GM23338 (cell line): ENCODE data around the gene CCDC197. TPM values are rescaled to one million over a fixed set of nuclear protein-coding genes. Genes with fewer than 3 reads are reported as not detected.

Source experiments
- ATAC-seq: fragments of 200-7000 bp; cut with Tn5 transposase; 3 replicates; pipeline ENCODE4 v1.9.1; 2020
- DNase-seq: peaks from one replicate; pipeline ENCODE4 v3.0.0-alpha.2; 2015; ENCODE audit warnings: low spot score
- H2AFZ ChIP-seq: fragments of 200-600 bp; sonication (generic); 2 replicates; pipeline ENCODE4 v1.8.0; 2016; ENCODE audit warnings: antibody characterized with exemption, mild to moderate bottlenecking, moderate library complexity
- H3F3A ChIP-seq: fragments of 200-600 bp; sonication (generic); replicated peaks from 2 replicates; pipeline ENCODE4 v1.8.0; 2017; ENCODE audit warnings: antibody characterized with exemption, mixed run types, low read depth
- H3K27ac ChIP-seq: fragments of 200-600 bp; sonication (generic); 2 replicates; pipeline ENCODE4 v1.6.1; 2016; ENCODE audit warnings: low read depth
- H3K27me3 ChIP-seq: fragments of 200-600 bp; sonication (generic); 2 replicates; pipeline ENCODE4 v1.8.0; 2016; ENCODE audit warnings: mild to moderate bottlenecking, mixed run types, moderate library complexity; ENCODE audit not compliant: insufficient read depth
- H3K36me3 ChIP-seq: fragments of 200-600 bp; sonication (generic); 2 replicates; pipeline ENCODE4 v1.8.0; 2016; ENCODE audit warnings: mild to moderate bottlenecking; ENCODE audit not compliant: insufficient read depth
- H3K4me1 ChIP-seq: fragments of 200-600 bp; sonication (generic); 2 replicates; pipeline ENCODE4 v1.8.0; 2016; ENCODE audit warnings: mild to moderate bottlenecking, moderate library complexity; ENCODE audit not compliant: insufficient read depth
- H3K4me2 ChIP-seq: fragments of 200-600 bp; sonication (generic); 2 replicates; pipeline ENCODE4 v1.7.1; 2017; ENCODE audit warnings: mixed run types
- H3K4me3 ChIP-seq: fragments of 200-600 bp; sonication (generic); 2 replicates; pipeline ENCODE4 v1.6.1; 2016; ENCODE audit warnings: mixed run types
- H3K79me2 ChIP-seq: fragments of 200-600 bp; sonication (generic); replicated peaks from 2 replicates; pipeline ENCODE4 v1.8.0; 2017; ENCODE audit warnings: mild to moderate bottlenecking; ENCODE audit not compliant: insufficient read depth
- H3K9me2 ChIP-seq: fragments of 200-600 bp; sonication (generic); 2 replicates; pipeline ENCODE4 v1.8.0; 2017; ENCODE audit not compliant: insufficient read depth
- H4K20me1 ChIP-seq: fragments of 200-600 bp; sonication (generic); replicated peaks from 2 replicates; pipeline ENCODE4 v1.8.0; 2017; ENCODE audit warnings: mild to moderate bottlenecking; ENCODE audit not compliant: insufficient read depth
- H3K27ac Mint-ChIP-seq: 2 replicates; pipeline ENCODE4 v1.8.0; 2020; ENCODE audit warnings: inconsistent platforms, mild to moderate bottlenecking, moderate library complexity, mixed read lengths
- H3K27me3 Mint-ChIP-seq: 3 replicates; pipeline ENCODE4 v1.8.0; 2022; ENCODE audit warnings: low read depth, mild to moderate bottlenecking, moderate library complexity, mixed read lengths, inconsistent platforms; ENCODE audit not compliant: insufficient read depth, poor library complexity
- H3K36me3 Mint-ChIP-seq: 3 replicates; pipeline ENCODE4 v1.8.0; 2021; ENCODE audit warnings: low read depth, mild to moderate bottlenecking, inconsistent platforms, moderate library complexity, mixed read lengths
- H3K4me1 Mint-ChIP-seq: 3 replicates; pipeline ENCODE4 v1.8.0; 2020; ENCODE audit warnings: mild to moderate bottlenecking, inconsistent platforms, mixed read lengths
- H3K4me3 Mint-ChIP-seq: 3 replicates; pipeline ENCODE4 v1.8.0; 2021; ENCODE audit warnings: moderate library complexity, mild to moderate bottlenecking, inconsistent platforms, mixed read lengths
- H3K9me3 Mint-ChIP-seq: 3 replicates; pipeline ENCODE4 v1.8.0; 2020; ENCODE audit warnings: moderate library complexity, mild to moderate bottlenecking, inconsistent platforms, mixed read lengths
- CREB1 ChIP-seq: fragments of 250-450 bp; sonication (Bioruptor Pico); IDR thresholded peaks from 2 replicates; pipeline ENCODE4 v1.5.0; 2020; ENCODE audit warnings: low read depth, mild to moderate bottlenecking, moderate library complexity
- EZH2 ChIP-seq: fragments of 200-600 bp; sonication (generic); IDR thresholded peaks from one replicate; pipeline ENCODE4 v1.8.0; 2017; ENCODE audit warnings: antibody characterized with exemption, mild to moderate bottlenecking, low read depth; ENCODE audit not compliant: unreplicated experiment
- EZH2phosphoT487 ChIP-seq: fragments of 200-600 bp; sonication (generic); IDR thresholded peaks from one replicate; pipeline ENCODE4 v1.8.1; 2018; ENCODE audit warnings: antibody characterized with exemption; ENCODE audit not compliant: unreplicated experiment
- JUNB ChIP-seq: IDR thresholded peaks from one replicate; pipeline ENCODE4 v1.6.1; 2016; ENCODE audit warnings: antibody characterized with exemption; ENCODE audit not compliant: unreplicated experiment
- NANOG ChIP-seq: IDR thresholded peaks from 2 replicates; pipeline ENCODE4 v1.6.1; 2016; ENCODE audit warnings: antibody characterized with exemption, borderline replicate concordance
- POLR2AphosphoS5 ChIP-seq: IDR thresholded peaks from 2 replicates; pipeline ENCODE4 v1.6.1; 2016; ENCODE audit warnings: antibody characterized with exemption, low read depth
- STAT1 ChIP-seq: IDR thresholded peaks from one replicate; pipeline ENCODE4 v1.6.1; 2016; ENCODE audit warnings: antibody characterized with exemption; ENCODE audit not compliant: unreplicated experiment
- ZNF114 ChIP-seq: fragments of 250-450 bp; sonication (Bioruptor Pico); IDR thresholded peaks from 2 replicates; pipeline ENCODE4 v1.5.0; 2020; ENCODE audit warnings: mild to moderate bottlenecking, moderate library complexity
- ZNF331 ChIP-seq: fragments of 250-450 bp; sonication (Bioruptor Pico); IDR thresholded peaks from 2 replicates; pipeline ENCODE4 v1.5.0; 2020; ENCODE audit warnings: low read depth, mild to moderate bottlenecking, moderate library complexity
- polyA plus RNA-seq: library from polyadenylated mRNA; unstranded; fragments of >200 nt; fragmentation: Nextera tagmentation; extraction: Ambion mirVana; gene quantifications from 2 replicates; pipeline ENCODE4 v1.2.1, GENCODE V29; 2016
- total RNA-seq: library from RNA; depleted of rRNA; stranded (reverse); fragments of >200 nt; shearing (Covaris generic); gene quantifications from 2 replicates; pipeline ENCODE4 v1.2.3, GENCODE V29; 2014
- TF ChIP-seq, protein P1 (sequence below): IDR thresholded peaks from one replicate; pipeline ENCODE4 v1.6.1; 2018; ENCODE audit warnings: antibody characterized with exemption; ENCODE audit not compliant: unreplicated experiment
- TF ChIP-seq, protein P2 (sequence below): fragments of 250-450 bp; sonication (Bioruptor Pico); IDR thresholded peaks from 2 replicates; pipeline ENCODE4 v1.5.0; 2020; ENCODE audit warnings: mild to moderate bottlenecking, moderate library complexity
- TF ChIP-seq, protein P3 (sequence below): IDR thresholded peaks from 2 replicates; pipeline ENCODE4 v1.6.1; 2016; ENCODE audit warnings: antibody characterized with exemption
- TF ChIP-seq, protein P4 (sequence below), 2 experiments: fragments of 200-600 bp in 1 of 2; sonication (generic) in 1 of 2; conservative IDR thresholded peaks; 2 replicates each; pipeline versions ENCODE4 v1.5.1 to v1.6.1; 2016 to 2017; ENCODE audit warnings: antibody characterized with exemption in 2 of 2, low read depth in 2 of 2, mild to moderate bottlenecking in 2 of 2, moderate library complexity in 1 of 2

The CCDC197 gene
- total and polyA plus RNA-seq, 2 experiments from 2014 or later = not detected

DNA sequence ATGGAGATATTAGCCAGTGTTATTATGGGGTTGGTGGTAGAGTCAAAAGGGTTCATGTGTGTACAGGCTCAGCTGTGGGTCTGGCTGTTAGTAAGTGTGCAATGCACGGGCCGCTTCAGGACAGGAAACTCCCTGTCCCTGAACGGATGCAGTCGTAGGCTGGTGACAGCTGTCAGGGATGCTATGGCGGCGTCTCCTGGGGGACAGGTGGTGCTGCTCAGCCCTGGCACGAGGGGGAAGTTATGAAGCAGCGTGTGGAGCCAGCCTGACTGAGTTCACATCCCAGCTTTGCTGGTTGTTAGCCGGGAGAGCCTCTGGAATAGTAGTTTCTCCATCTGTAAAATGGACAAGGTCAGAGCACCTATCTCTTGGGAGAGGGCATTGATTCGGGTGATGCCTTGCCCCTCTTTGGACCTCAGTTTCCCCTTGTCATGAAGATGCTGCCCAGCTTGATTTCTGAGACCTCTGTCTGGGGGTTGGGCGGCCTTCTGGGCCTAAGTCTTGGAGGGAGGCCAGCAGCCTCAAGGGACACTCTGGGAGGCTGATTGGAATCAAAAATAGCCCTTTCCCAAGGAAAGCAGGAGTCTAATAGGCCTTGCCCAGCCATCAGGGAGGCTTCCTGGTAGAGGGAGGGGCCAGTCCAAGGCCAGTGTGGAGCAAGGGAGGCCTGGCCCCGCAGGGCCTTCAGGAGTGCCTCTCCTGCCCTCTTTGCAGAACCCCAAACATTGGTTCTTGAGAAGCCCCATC, 27.8 kb upstream of the CCDC197 start:
- Mint-ChIP-seq H3K4me1 (no peaks in the 10 kb centered on the region), H3K36me3 (no peaks in the 10 kb centered on the region), H3K27ac (no peak overlapping the region), H3K27me3 (no peaks in the 10 kb centered on the region), H3K9me3 (no peaks in the 10 kb centered on the region), H3K4me3 (no peak overlapping the region)
- H3K79me2 ChIP-seq = no peaks in the 10 kb centered on the region
- no peaks in the 10 kb centered on the region for H4K20me1 ChIP-seq
- no peak overlapping the region for H3K4me2 ChIP-seq
- no peaks in the 10 kb centered on the region for H3F3A ChIP-seq
- H3K36me3 ChIP-seq = no peaks in the 10 kb centered on the region
- H3K27me3 ChIP-seq = no peaks in the 10 kb centered on the region
- DNase-seq (no peak), ATAC-seq (no peak)
- no peak overlapping the region for H3K27ac ChIP-seq
- no peak overlapping the region for H2AFZ ChIP-seq
- TF ChIP-seq JUNB (no peak), ZNF114 (CRISPR knock-in tag) (no peak), CREB1 (CRISPR knock-in tag) (no peak), EZH2 (no peak), ZNF331 (CRISPR knock-in tag) (no peak), POLR2AphosphoS5 (no peak), STAT1 (no peak), EZH2phosphoT487 (no peak), NANOG (no peak)
- TF ChIP-seq, protein P1, sequence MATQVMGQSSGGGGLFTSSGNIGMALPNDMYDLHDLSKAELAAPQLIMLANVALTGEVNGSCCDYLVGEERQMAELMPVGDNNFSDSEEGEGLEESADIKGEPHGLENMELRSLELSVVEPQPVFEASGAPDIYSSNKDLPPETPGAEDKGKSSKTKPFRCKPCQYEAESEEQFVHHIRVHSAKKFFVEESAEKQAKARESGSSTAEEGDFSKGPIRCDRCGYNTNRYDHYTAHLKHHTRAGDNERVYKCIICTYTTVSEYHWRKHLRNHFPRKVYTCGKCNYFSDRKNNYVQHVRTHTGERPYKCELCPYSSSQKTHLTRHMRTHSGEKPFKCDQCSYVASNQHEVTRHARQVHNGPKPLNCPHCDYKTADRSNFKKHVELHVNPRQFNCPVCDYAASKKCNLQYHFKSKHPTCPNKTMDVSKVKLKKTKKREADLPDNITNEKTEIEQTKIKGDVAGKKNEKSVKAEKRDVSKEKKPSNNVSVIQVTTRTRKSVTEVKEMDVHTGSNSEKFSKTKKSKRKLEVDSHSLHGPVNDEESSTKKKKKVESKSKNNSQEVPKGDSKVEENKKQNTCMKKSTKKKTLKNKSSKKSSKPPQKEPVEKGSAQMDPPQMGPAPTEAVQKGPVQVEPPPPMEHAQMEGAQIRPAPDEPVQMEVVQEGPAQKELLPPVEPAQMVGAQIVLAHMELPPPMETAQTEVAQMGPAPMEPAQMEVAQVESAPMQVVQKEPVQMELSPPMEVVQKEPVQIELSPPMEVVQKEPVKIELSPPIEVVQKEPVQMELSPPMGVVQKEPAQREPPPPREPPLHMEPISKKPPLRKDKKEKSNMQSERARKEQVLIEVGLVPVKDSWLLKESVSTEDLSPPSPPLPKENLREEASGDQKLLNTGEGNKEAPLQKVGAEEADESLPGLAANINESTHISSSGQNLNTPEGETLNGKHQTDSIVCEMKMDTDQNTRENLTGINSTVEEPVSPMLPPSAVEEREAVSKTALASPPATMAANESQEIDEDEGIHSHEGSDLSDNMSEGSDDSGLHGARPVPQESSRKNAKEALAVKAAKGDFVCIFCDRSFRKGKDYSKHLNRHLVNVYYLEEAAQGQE = no peak
- TF ChIP-seq, protein P2, sequence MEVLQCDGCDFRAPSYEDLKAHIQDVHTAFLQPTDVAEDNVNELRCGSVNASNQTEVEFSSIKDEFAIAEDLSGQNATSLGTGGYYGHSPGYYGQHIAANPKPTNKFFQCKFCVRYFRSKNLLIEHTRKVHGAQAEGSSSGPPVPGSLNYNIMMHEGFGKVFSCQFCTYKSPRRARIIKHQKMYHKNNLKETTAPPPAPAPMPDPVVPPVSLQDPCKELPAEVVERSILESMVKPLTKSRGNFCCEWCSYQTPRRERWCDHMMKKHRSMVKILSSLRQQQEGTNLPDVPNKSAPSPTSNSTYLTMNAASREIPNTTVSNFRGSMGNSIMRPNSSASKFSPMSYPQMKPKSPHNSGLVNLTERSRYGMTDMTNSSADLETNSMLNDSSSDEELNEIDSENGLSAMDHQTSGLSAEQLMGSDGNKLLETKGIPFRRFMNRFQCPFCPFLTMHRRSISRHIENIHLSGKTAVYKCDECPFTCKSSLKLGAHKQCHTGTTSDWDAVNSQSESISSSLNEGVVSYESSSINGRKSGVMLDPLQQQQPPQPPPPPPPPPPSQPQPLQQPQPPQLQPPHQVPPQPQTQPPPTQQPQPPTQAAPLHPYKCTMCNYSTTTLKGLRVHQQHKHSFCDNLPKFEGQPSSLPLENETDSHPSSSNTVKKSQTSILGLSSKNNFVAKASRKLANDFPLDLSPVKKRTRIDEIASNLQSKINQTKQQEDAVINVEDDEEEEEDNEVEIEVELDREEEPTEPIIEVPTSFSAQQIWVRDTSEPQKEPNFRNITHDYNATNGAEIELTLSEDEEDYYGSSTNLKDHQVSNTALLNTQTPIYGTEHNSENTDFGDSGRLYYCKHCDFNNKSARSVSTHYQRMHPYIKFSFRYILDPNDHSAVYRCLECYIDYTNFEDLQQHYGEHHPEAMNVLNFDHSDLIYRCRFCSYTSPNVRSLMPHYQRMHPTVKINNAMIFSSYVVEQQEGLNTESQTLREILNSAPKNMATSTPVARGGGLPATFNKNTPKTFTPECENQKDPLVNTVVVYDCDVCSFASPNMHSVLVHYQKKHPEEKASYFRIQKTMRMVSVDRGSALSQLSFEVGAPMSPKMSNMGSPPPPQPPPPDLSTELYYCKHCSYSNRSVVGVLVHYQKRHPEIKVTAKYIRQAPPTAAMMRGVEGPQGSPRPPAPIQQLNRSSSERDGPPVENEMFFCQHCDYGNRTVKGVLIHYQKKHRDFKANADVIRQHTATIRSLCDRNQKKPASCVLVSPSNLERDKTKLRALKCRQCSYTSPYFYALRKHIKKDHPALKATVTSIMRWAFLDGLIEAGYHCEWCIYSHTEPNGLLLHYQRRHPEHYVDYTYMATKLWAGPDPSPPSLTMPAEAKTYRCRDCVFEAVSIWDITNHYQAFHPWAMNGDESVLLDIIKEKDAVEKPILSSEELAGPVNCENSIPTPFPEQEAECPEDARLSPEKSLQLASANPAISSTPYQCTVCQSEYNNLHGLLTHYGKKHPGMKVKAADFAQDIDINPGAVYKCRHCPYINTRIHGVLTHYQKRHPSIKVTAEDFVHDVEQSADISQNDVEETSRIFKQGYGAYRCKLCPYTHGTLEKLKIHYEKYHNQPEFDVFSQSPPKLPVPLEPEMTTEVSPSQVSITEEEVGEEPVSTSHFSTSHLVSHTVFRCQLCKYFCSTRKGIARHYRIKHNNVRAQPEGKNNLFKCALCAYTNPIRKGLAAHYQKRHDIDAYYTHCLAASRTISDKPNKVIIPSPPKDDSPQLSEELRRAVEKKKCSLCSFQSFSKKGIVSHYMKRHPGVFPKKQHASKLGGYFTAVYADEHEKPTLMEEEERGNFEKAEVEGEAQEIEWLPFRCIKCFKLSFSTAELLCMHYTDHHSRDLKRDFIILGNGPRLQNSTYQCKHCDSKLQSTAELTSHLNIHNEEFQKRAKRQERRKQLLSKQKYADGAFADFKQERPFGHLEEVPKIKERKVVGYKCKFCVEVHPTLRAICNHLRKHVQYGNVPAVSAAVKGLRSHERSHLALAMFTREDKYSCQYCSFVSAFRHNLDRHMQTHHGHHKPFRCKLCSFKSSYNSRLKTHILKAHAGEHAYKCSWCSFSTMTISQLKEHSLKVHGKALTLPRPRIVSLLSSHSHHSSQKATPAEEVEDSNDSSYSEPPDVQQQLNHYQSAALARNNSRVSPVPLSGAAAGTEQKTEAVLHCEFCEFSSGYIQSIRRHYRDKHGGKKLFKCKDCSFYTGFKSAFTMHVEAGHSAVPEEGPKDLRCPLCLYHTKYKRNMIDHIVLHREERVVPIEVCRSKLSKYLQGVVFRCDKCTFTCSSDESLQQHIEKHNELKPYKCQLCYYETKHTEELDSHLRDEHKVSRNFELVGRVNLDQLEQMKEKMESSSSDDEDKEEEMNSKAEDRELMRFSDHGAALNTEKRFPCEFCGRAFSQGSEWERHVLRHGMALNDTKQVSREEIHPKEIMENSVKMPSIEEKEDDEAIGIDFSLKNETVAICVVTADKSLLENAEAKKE (CRISPR knock-in tag) = no peak
- TF ChIP-seq, protein P3, sequence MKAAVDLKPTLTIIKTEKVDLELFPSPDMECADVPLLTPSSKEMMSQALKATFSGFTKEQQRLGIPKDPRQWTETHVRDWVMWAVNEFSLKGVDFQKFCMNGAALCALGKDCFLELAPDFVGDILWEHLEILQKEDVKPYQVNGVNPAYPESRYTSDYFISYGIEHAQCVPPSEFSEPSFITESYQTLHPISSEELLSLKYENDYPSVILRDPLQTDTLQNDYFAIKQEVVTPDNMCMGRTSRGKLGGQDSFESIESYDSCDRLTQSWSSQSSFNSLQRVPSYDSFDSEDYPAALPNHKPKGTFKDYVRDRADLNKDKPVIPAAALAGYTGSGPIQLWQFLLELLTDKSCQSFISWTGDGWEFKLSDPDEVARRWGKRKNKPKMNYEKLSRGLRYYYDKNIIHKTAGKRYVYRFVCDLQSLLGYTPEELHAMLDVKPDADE = no peak
- TF ChIP-seq, protein P4, sequence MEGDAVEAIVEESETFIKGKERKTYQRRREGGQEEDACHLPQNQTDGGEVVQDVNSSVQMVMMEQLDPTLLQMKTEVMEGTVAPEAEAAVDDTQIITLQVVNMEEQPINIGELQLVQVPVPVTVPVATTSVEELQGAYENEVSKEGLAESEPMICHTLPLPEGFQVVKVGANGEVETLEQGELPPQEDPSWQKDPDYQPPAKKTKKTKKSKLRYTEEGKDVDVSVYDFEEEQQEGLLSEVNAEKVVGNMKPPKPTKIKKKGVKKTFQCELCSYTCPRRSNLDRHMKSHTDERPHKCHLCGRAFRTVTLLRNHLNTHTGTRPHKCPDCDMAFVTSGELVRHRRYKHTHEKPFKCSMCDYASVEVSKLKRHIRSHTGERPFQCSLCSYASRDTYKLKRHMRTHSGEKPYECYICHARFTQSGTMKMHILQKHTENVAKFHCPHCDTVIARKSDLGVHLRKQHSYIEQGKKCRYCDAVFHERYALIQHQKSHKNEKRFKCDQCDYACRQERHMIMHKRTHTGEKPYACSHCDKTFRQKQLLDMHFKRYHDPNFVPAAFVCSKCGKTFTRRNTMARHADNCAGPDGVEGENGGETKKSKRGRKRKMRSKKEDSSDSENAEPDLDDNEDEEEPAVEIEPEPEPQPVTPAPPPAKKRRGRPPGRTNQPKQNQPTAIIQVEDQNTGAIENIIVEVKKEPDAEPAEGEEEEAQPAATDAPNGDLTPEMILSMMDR (conservative IDR thresholded peaks at IDR 0.05; ENCODE audit: low read depth in 2 of 2) = no peak
- no peak overlapping the region for H3K4me3 ChIP-seq
- no peaks in the 10 kb centered on the region for H3K4me1 ChIP-seq
- 0 out of 2 replicates have a peak, but pooled peaks cover 5% of the 10 kb centered on the region for H3K9me2 ChIP-seq
